H9 (cell line): Measurements from ENCODE around the gene C19orf85. TPM values are rescaled to one million over a fixed set of nuclear protein-coding genes. Genes with fewer than 3 reads are reported as not detected.

Source experiments
- DNase-seq: peaks from one replicate; pipeline ENCODE4 v3.0.0-alpha.2; 2017
- H2AFZ ChIP-seq: one replicate; pipeline ENCODE4 v1.6.1; 2013; ENCODE audit warnings: mild to moderate bottlenecking, low read length, control low read depth, moderate library complexity
- H2AK5ac ChIP-seq: 2 replicates; pipeline ENCODE4 v1.6.1; 2013; ENCODE audit warnings: low read length, control low read depth, mixed read lengths; ENCODE audit not compliant: insufficient read length
- H2BK120ac ChIP-seq: one replicate; pipeline ENCODE4 v1.6.1; 2013; ENCODE audit warnings: low read depth, mild to moderate bottlenecking, low read length, control low read depth, inconsistent platforms; ENCODE audit not compliant: poor library complexity, severe bottlenecking
- H2BK12ac ChIP-seq: 2 replicates; pipeline ENCODE4 v1.6.1; 2013; ENCODE audit warnings: low read length, control low read depth, mixed read lengths, low read depth; ENCODE audit not compliant: insufficient read length
- H2BK15ac ChIP-seq: 2 replicates; pipeline ENCODE4 v1.6.1; 2013; ENCODE audit warnings: low read depth, low read length, control low read depth
- H2BK20ac ChIP-seq: one replicate; pipeline ENCODE4 v1.6.1; 2013; ENCODE audit warnings: low read depth, mild to moderate bottlenecking, low read length, control low read depth, inconsistent platforms; ENCODE audit not compliant: poor library complexity, severe bottlenecking
- H2BK5ac ChIP-seq: 2 replicates; pipeline ENCODE4 v1.6.1; 2013; ENCODE audit warnings: low read length, control low read depth, mixed read lengths; ENCODE audit not compliant: insufficient read length
- H3K14ac ChIP-seq: 2 replicates; pipeline ENCODE4 v1.6.1; 2013; ENCODE audit warnings: low read length, control low read depth; ENCODE audit not compliant: insufficient read depth
- H3K18ac ChIP-seq: 2 replicates; pipeline ENCODE4 v1.6.1; 2013; ENCODE audit warnings: low read depth, mild to moderate bottlenecking, mixed read lengths, low read length, control low read depth; ENCODE audit not compliant: insufficient read length
- H3K23ac ChIP-seq: 2 replicates; pipeline ENCODE4 v1.6.1; 2013; ENCODE audit warnings: low read length, control low read depth, mixed read lengths, low read depth; ENCODE audit not compliant: insufficient read length
- H3K23me2 ChIP-seq: 2 replicates; pipeline ENCODE4 v1.6.1; 2013; ENCODE audit warnings: low read depth, mild to moderate bottlenecking, mixed read lengths, low read length, control low read depth; ENCODE audit not compliant: insufficient read length, poor library complexity, severe bottlenecking
- H3K27ac ChIP-seq: 2 replicates; pipeline ENCODE4 v1.5.1; 2013; ENCODE audit warnings: low read length, control low read depth, mixed read lengths, low read depth; ENCODE audit not compliant: insufficient read length
- H3K27me3 ChIP-seq: 2 replicates; pipeline ENCODE4 v1.6.1; 2013; ENCODE audit warnings: low read length, control low read depth, inconsistent platforms; ENCODE audit not compliant: insufficient read depth
- H3K4ac ChIP-seq: 2 replicates; pipeline ENCODE4 v1.6.1; 2013; ENCODE audit warnings: low read depth, mild to moderate bottlenecking, control low read depth, inconsistent platforms, low read length, moderate library complexity
- H3K4me1 ChIP-seq: 2 replicates; pipeline ENCODE4 v1.6.1; 2013; ENCODE audit warnings: low read length, control low read depth, inconsistent platforms; ENCODE audit not compliant: insufficient read depth
- H3K4me2 ChIP-seq: 2 replicates; pipeline ENCODE4 v1.6.1; 2013; ENCODE audit warnings: low read length, control low read depth, mixed read lengths; ENCODE audit not compliant: insufficient read length, insufficient read depth
- H3K56ac ChIP-seq: 2 replicates; pipeline ENCODE4 v1.6.1; 2013; ENCODE audit warnings: low read depth, mild to moderate bottlenecking, mixed read lengths, low read length, control low read depth; ENCODE audit not compliant: insufficient read length
- H3K79me1 ChIP-seq: 2 replicates; pipeline ENCODE4 v1.6.1; 2013; ENCODE audit warnings: low read depth, mild to moderate bottlenecking, moderate library complexity, low read length, control low read depth, inconsistent platforms; ENCODE audit not compliant: insufficient read depth, poor library complexity, severe bottlenecking
- H3K79me2 ChIP-seq: 2 replicates; pipeline ENCODE4 v1.6.1; 2013; ENCODE audit warnings: low read length, control low read depth, inconsistent platforms; ENCODE audit not compliant: insufficient read depth
- H3K9ac ChIP-seq: 2 replicates; pipeline ENCODE4 v1.6.1; 2013; ENCODE audit warnings: low read length, control low read depth, mixed read lengths; ENCODE audit not compliant: insufficient read length; ENCODE audit errors: extremely low read depth
- H3K9me3 ChIP-seq: one replicate; pipeline ENCODE4 v1.6.1; 2013; ENCODE audit warnings: low read depth, low read length, inconsistent platforms; ENCODE audit not compliant: control insufficient read depth
- H3T11ph ChIP-seq: one replicate; pipeline ENCODE4 v1.6.1; 2013; ENCODE audit warnings: mild to moderate bottlenecking, low read length, control low read depth, inconsistent platforms
- H4K20me1 ChIP-seq: one replicate; pipeline ENCODE4 v1.6.1; 2013; ENCODE audit not compliant: control insufficient read depth, insufficient read length, insufficient read depth
- H4K5ac ChIP-seq: 2 replicates; pipeline ENCODE4 v1.6.1; 2013; ENCODE audit warnings: low read depth, mild to moderate bottlenecking, mixed read lengths, low read length, control low read depth; ENCODE audit not compliant: insufficient read length
- H4K8ac ChIP-seq: replicated peaks from 2 replicates; pipeline ENCODE4 v1.6.1; 2013; ENCODE audit warnings: low read length, control low read depth, mixed read lengths, low read depth; ENCODE audit not compliant: insufficient read length
- H4K91ac ChIP-seq: 2 replicates; pipeline ENCODE4 v1.6.1; 2013; ENCODE audit warnings: low read depth, mild to moderate bottlenecking, moderate library complexity, mixed read lengths, low read length, control low read depth; ENCODE audit not compliant: insufficient read length
- H3K27ac Mint-ChIP-seq, 3 experiments: 2 replicates in 2 of 3; 3 replicates in 1 of 3; pipeline ENCODE4 v1.8.0; 2020 to 2021; ENCODE audit warnings: mixed read lengths in 3 of 3, mild to moderate bottlenecking in 1 of 3, moderate library complexity in 1 of 3
- H3K27me3 Mint-ChIP-seq: 2 replicates; pipeline ENCODE4 v1.8.0; 2021; ENCODE audit warnings: low read depth, mild to moderate bottlenecking, moderate library complexity, mixed read lengths
- H3K36me3 Mint-ChIP-seq, 3 experiments: 2 replicates in 2 of 3; 3 replicates in 1 of 3; pipeline ENCODE4 v1.8.0; 2020 to 2021; ENCODE audit warnings: low read depth in 3 of 3, mixed read lengths in 3 of 3; ENCODE audit not compliant: insufficient read depth in 1 of 3
- H3K4me1 Mint-ChIP-seq, 2 experiments: 2 replicates each; pipeline ENCODE4 v1.8.0; 2020; ENCODE audit warnings: mixed read lengths in 2 of 2
- H3K4me3 Mint-ChIP-seq, 2 experiments: 2 replicates in 1 of 2; 3 replicates in 1 of 2; pipeline ENCODE4 v1.8.0; 2020 to 2021; ENCODE audit warnings: mild to moderate bottlenecking in 2 of 2, mixed read lengths in 2 of 2, moderate library complexity in 1 of 2
- H3K9me3 Mint-ChIP-seq, 2 experiments: 2 replicates in 1 of 2; 3 replicates in 1 of 2; pipeline ENCODE4 v1.8.0; 2020; ENCODE audit warnings: mild to moderate bottlenecking in 2 of 2, mixed read lengths in 2 of 2, moderate library complexity in 1 of 2
- WGBS: extraction: QIAGEN DNeasy Blood & Tissue Kit; methylation state at CpG from one replicate; pipeline ENCODE4 v1.1.7; 2013; ENCODE audit warnings: missing lambda C conversion rate, low lambda C conversion rate, mixed read lengths; ENCODE audit not compliant: insufficient read length; ENCODE audit errors: extremely low coverage; 5-methylcytosine and 5-hydroxymethylcytosine counted together
- total RNA-seq: library from RNA; stranded (reverse); gene quantifications from 2 replicates; pipeline ENCODE4 v1.2.1, GENCODE V29; 2021
- TF ChIP-seq, protein P1 (sequence below): fragments of 200-600 bp; sonication (generic); conservative IDR thresholded peaks from 3 replicates; pipeline ENCODE4 v1.8.0; 2021; ENCODE audit warnings: antibody characterized with exemption, mild to moderate bottlenecking

C19orf85 gene
- total RNA-seq, 1 experiment from 2014 or later = 1.2 TPM

DNA sequence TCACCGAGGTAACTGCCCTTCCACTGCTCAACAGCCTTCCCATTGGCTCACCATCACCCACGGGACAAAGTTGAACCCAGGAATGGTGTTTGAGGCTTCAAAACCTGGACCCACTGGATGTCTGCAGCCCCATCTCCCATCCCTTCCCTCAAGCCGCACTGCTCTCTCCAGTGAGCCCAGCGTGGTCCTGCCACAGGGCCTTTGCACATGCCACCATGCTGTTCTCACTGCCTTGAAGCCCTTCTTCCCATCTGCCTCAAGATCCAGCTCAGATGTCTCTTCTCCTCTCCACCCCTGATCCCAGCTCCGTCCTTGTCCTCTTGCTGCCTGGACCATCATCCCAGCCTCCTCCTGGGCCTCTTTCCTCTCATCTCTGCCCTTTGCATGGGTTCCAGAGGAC lies 25.5 kb downstream of the C19orf85 start:
- H4K5ac ChIP-seq = no peak overlapping the region
- no peak overlapping the region for H2BK15ac ChIP-seq
- no peak overlapping the region for H3K4ac ChIP-seq
- H3K14ac ChIP-seq = no peak overlapping the region
- H2AFZ ChIP-seq = no peak overlapping the region
- no peak overlapping the region for H2BK20ac ChIP-seq
- no peak overlapping the region for H2AK5ac ChIP-seq
- H4K8ac ChIP-seq = no peak overlapping the region
- no peak overlapping the region for H3K23ac ChIP-seq
- H3K56ac ChIP-seq = no peak overlapping the region
- no peak overlapping the region for H4K91ac ChIP-seq
- H3K23me2 ChIP-seq = peaks cover 24% of the 10 kb centered on the region
- H3K27ac ChIP-seq = no peak overlapping the region
- no peaks in the 10 kb centered on the region; a peak in 1 of 7 replicates for H3K36me3 Mint-ChIP-seq
- no peaks in the 10 kb centered on the region for H3K79me2 ChIP-seq
- 0 out of 2 replicates have a peak, but pooled peaks cover 2% of the 10 kb centered on the region for H3K4me1 ChIP-seq
- H3K4me1 Mint-ChIP-seq = peaks cover 11 to 28% of the 10 kb centered on the region in 2 experiments
- no peak overlapping the region for H2BK120ac ChIP-seq
- H3K4me2 ChIP-seq = no peak overlapping the region
- no peak for DNase-seq
- WGBS = no CpG with 5 or more reads among the region's 5 CpGs
- H3K9me3 Mint-ChIP-seq = peaks cover 0 to 5% of the 10 kb centered on the region in 2 experiments; a peak in 2 of 5 replicates
- H3K79me1 ChIP-seq = no peaks in the 10 kb centered on the region
- no peak overlapping the region for H3K18ac ChIP-seq
- no peak overlapping the region for H2BK12ac ChIP-seq
- H3K9me3 ChIP-seq = no peaks in the 10 kb centered on the region
- no peak overlapping the region for H3K27ac Mint-ChIP-seq
- H4K20me1 ChIP-seq = no peaks in the 10 kb centered on the region
- no peak overlapping the region for H2BK5ac ChIP-seq
- H3K9ac ChIP-seq = no peak overlapping the region
- no peak overlapping the region for H3T11ph ChIP-seq
- peaks cover 17% of the 10 kb centered on the region for H3K27me3 ChIP-seq
- peaks cover 52% of the 10 kb centered on the region for H3K27me3 Mint-ChIP-seq
- TF ChIP-seq, protein P1, sequence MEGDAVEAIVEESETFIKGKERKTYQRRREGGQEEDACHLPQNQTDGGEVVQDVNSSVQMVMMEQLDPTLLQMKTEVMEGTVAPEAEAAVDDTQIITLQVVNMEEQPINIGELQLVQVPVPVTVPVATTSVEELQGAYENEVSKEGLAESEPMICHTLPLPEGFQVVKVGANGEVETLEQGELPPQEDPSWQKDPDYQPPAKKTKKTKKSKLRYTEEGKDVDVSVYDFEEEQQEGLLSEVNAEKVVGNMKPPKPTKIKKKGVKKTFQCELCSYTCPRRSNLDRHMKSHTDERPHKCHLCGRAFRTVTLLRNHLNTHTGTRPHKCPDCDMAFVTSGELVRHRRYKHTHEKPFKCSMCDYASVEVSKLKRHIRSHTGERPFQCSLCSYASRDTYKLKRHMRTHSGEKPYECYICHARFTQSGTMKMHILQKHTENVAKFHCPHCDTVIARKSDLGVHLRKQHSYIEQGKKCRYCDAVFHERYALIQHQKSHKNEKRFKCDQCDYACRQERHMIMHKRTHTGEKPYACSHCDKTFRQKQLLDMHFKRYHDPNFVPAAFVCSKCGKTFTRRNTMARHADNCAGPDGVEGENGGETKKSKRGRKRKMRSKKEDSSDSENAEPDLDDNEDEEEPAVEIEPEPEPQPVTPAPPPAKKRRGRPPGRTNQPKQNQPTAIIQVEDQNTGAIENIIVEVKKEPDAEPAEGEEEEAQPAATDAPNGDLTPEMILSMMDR = no peak
- H3K4me3 Mint-ChIP-seq = peak overlapping the region in 1 of 2 experiments; percentile 48; a peak in 1 of 5 replicates
